Activated T-helper 1 cell treated with Interleukin-2 at 50 U/mL for 16 hours (primary cell): ENCODE measurements around the gene JPT1.
"Not testable (repeated sequence)": the region's sequence is repeated elsewhere in the genome, so short reads cannot be mapped to it uniquely, and the experiment has no call there.

Experiments used
- DNase-seq: peaks from one replicate; pipeline ENCODE4 v3.0.0-alpha.2; 2020; ENCODE audit warnings: low read depth

Gene JPT1

GRCh38 chr17:75130059-75130631 lies 24.2 kb downstream of the JPT1 start:
- DNase-seq: no peak

- no peak for DNase-seq
Observed at GRCh38 chr17:75129576-75129975, 24.7 kb downstream of the JPT1 start.

DNA sequence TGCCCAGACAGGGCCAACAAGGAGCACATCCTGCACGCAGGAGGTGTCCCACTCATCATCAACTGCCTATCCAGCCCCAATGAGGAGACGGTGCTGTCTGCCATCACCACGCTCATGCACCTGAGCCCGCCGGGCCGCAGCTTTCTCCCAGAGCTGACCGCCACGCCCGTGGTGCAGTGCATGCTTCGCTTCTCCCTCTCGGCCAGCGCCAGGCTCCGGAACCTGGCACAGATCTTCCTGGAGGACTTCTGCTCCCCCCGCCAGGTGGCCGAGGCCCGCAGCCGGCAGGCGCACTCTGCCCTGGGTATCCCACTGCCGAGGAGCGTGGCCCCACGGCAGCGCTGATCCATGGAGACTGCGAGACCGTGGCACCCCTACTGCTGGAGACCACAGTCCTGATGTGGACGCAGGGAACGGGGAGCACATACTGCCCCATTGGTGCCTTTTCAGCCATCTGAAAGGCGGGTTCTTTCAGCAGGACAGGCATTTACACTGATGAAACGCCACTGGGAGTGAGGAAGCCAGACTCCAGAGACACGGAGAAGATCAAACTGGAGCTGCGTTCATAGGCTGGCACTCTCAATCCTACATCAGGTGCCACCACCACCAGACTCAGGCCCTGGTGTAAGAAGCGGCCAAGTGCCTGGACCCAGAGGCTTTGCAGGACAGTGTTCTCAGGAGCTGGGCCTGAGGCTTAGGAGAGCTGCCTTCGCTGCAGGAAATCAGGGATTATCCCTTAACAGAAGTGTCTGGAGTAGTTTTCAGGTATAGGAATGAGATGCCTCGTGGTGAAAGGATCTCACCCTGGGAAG lies 25.4 kb downstream of the JPT1 start:
- DNase-seq: no peak

- not testable (repeated sequence) for DNase-seq
Observed at GRCh38 chr17:75127936-75128335, 26.4 kb downstream of the JPT1 start.

- no peak for DNase-seq
Observed at GRCh38 chr17:75126954-75127353, 27.4 kb downstream of the JPT1 start.

GRCh38 chr17:75125984-75126383 lies 28.3 kb downstream of the JPT1 start:
- DNase-seq: no peak

GRCh38 chr17:75124819-75125162 lies 29.5 kb downstream of the JPT1 start:
- no peak for DNase-seq

- DNase-seq: peak; percentile 60
Observed at GRCh38 chr17:75124041-75124818, 30.1 kb downstream of the JPT1 start.

DNA sequence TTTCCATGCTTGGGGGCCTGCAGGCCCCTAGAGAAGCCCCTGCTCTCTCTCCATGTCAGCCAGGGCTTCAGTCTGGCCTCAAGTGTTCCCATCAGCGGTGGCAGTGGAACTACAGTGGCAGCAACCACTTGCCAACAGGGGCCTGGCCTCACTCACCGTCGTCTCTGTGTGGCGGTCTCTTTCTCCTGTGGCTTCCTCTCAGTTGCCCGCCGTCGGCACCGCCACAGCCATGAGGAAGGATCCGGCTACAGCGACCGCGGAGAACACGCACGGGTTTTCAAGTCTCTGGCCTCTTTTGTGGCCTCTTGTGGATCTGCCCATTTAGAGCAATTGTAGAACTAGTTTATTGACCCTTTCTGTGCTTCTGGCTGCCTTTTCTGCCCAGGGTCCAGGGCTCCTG lies 36.0 kb downstream of the JPT1 start:
- no peak for DNase-seq

DNA sequence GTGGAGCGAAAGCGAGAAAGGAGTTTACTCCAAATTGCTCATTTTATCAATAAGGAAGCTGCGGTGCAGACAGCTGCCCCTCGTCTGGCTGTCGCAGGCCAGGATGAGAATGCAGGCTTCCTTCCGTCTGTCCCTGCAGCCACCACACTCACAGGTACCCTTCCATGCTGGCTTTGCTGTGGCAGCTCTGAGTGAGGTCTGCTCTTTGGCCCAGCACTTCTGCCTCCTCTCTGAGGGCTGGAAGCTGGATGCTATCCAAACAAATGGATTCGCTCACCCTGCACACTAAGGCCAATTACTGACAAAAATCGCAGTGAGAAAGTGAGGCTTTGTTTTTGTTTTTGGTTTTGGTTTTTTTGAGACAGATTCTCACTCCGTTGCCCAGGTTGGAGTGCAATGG lies 37.6 kb downstream of the JPT1 start:
- DNase-seq: no peak

GRCh38 chr17:75115555-75115954 lies 38.8 kb downstream of the JPT1 start:
- no peak for DNase-seq

- DNase-seq: no peak
Observed at GRCh38 chr17:75114552-75115314, 39.6 kb downstream of the JPT1 start.

GRCh38 chr17:75113798-75114551 lies 40.3 kb downstream of the JPT1 start:
- peak; percentile 79 for DNase-seq

DNA sequence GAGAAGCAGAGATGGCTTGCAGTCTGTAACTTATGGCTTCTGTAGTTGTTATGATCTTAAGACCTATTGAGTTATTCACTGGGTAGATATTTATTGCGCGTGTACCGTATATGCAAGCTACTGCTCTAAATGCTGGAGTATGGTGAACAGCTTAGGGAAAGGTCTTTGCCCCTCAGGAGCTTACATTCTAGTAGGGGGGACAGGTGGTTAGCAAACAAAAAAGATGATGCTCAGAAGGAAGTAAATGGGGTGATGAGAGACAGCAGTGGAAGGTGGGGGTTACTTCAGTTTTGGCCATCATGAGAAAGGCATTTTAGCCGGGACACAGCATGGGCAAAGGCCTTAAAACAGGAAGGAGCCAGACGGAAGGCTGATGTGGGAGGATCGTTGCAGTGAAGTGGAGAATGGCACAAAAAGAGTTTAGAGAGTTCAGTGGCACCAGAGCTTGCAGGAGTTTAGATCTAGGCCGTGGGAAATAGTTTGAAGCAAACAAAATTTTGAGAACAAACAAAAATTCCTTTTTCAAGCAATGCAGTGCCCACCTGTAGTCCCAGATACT lies 42.5 kb downstream of the JPT1 start:
- DNase-seq: no peak

DNA sequence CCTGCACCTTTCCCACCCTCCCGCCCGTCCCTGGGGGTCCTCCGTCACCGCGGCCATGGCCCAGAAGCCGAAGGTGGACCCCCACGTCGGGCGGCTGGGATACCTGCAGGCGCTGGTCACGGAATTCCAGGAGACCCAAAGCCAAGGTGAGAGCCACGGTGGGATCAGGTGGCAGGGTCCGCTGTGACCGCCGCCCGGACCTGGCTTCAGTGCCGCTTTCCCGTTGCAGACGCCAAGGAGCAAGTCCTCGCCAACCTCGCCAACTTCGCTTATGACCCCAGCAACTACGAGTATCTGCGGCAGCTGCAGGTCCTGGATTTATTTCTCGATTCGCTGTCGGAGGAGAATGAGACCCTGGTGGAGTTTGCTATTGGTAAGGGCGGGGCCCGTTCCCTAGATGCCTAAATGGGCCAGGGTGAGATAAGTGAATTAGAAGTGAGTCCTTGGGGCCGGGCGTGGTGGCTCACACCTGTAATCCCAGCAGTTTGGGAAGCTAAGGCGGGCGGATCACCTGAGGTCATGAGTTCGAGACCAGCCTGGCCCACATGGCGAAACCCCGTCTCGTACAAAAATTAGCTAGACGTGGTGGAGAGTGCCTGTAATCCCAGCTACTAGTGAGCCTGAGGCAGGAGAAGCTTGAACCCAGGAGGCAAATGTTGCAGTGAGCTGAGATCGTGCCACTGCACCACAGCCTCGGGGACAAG lies 43.9 kb downstream of the JPT1 start:
- DNase-seq: no peak

DNA sequence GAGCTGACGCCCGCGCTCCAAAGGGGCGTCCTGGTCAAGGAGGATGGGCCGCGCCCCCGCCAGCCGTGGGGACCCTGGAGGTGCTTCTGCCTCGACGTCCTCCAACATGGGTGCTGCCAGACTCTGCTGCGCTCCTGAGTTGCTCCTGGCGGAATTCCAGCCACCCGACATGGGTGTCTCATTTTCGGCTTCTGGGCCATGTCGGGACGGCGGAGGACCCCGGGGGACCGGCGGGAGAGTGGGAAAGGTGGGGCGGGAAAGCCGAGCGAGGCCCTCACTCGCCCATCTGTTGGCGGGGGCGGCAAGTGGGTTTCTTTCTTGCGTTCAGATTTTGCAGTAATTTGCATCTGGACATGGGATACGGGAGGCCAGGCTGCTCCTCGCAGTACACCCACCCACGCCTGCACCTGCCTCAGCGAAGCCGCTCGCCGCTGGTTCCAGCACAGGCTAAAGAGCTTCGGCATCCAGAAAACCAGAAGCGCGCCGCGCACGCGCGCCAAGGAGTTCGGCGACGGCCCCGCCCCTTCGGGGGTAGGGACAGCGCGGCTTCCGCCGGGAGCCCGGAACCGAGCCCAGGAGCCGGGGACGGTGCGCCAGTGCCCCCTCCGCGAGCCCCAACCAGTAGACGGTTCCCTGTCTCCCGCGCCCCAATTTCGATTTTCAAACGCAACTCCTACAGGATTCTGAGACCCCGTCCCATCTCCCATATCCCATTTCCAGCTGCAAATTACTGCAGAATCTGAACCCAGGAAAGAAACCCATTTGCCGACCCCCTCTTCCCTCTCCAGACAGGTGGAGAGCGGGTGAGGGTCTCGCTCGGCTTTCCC lies 44.7 kb downstream of the JPT1 start, which contains the start of gene ARMC7:
ARMC7 (plus strand) TSS at position 563 of the 827 bp plus-strand sequence. CDS start 320 bp downstream, outside the sequence.
- peak; percentile 88 for DNase-seq

- DNase-seq: no peak
Observed at GRCh38 chr17:75109046-75109406, 45.3 kb downstream of the JPT1 start.

DNA sequence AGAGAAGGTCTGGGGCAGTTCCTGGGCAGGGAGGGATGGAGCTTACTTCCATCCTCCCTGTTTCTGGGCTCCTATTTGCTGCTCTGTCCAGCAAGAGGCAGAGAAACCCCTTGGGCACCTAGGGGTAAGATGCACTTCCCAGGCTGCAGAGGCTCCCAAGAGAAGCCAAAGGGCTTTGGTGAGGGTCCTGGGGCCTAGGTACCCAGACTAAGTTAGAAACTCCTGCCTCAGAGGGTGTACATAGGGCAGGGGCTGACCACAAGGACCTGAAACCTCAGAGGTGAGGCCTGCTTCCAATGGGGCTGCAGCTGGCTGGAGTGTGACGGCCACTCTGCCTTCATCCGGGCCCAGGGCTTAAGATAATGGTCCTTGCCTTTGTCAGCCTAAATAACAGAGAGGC lies 46.1 kb downstream of the JPT1 start:
- no peak for DNase-seq
